Endothelial cell of umbilical vein (primary cell): ENCODE data around the gene GSKIP.

ENCODE experiments used
- CTCF ChIP-seq, 2 donors: IDR thresholded peaks; 1 replicate in 1 of 2; 2 replicates in 1 of 2; pipeline ENCODE4 v1.5.1; 2011; ENCODE audit warnings: low read length in 2 of 2, mild to moderate bottlenecking in 2 of 2, moderate library complexity in 2 of 2, control low read depth in 1 of 2, inconsistent platforms in 1 of 2, low read depth in 1 of 2; ENCODE audit not compliant: insufficient read depth in 1 of 2; ENCODE audit errors: extremely low read depth in 1 of 2
- EZH2 ChIP-seq: IDR thresholded peaks from 2 replicates; pipeline ENCODE4 v1.6.1; 2012; ENCODE audit warnings: borderline replicate concordance, low read depth, mild to moderate bottlenecking, moderate library complexity, low read length, inconsistent platforms; ENCODE audit not compliant: severe bottlenecking
- FOS ChIP-seq: IDR thresholded peaks from 2 replicates; pipeline ENCODE4 v1.6.1; 2011; ENCODE audit warnings: mild to moderate bottlenecking, low read length, moderate library complexity, borderline replicate concordance; ENCODE audit not compliant: insufficient read depth
- GATA2 ChIP-seq: IDR thresholded peaks from 2 replicates; pipeline ENCODE4 v1.7.0; 2011; ENCODE audit warnings: low read depth, mild to moderate bottlenecking, moderate library complexity, mixed read lengths, low read length; ENCODE audit not compliant: insufficient read length, insufficient read depth
- JUN ChIP-seq: IDR thresholded peaks from 2 replicates; pipeline ENCODE4 v1.6.1; 2011; ENCODE audit warnings: borderline replicate concordance, low read depth; ENCODE audit not compliant: insufficient read length, insufficient read depth
- MAX ChIP-seq: IDR thresholded peaks from 2 replicates; pipeline ENCODE4 v1.6.1; 2011; ENCODE audit not compliant: insufficient read depth, insufficient read length
- MYC ChIP-seq: IDR thresholded peaks from one replicate; pipeline ENCODE4 v1.6.1; 2011; ENCODE audit warnings: mild to moderate bottlenecking, low read depth, low read length
- POLR2A ChIP-seq: IDR thresholded peaks from 2 replicates; pipeline ENCODE4 v1.6.1; 2012; ENCODE audit warnings: low read depth, mild to moderate bottlenecking, control low read depth, low read length
- POLR2AphosphoS5 ChIP-seq: IDR thresholded peaks from 2 replicates; pipeline ENCODE4 v1.6.1; 2012; ENCODE audit warnings: low read depth, mild to moderate bottlenecking, control low read depth, low read length, moderate library complexity; ENCODE audit not compliant: insufficient read depth

DNA sequence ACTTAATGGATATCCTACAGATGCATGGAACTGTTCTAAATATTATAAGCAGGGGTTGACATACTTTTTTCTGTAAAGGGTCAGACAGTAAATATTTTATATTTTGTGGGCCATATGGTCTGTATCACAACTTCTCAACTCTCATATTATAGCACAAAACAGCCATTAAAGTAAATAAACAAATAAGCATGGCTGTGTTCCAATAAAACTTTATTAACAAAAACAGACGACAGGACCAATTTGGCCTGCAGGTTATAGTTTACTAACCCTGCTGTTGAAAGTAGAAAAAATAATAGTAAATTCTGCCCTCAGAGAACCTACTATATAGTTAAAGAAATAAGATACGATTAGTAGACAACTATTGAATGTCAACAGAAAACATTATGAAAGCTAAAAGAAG, 17.7 kb upstream of the GSKIP start:
- no peak for TF ChIP-seq POLR2AphosphoS5
- TF ChIP-seq POLR2A: no peak
- TF ChIP-seq MAX: no peak
- TF ChIP-seq CTCF (IDR thresholded peaks at IDR 0.05; ENCODE audit: extremely low read depth in 1 of 2, insufficient read depth in 1 of 2, low read depth in 1 of 2, low read length in 2 of 2): no peak
- no peak for TF ChIP-seq EZH2
- TF ChIP-seq MYC: no peak
- no peak for TF ChIP-seq JUN
- no peak for TF ChIP-seq GATA2
- no peak for TF ChIP-seq FOS
